ENCODE measurements around the gene MPHOSPH8. TPM values are rescaled to one million over a fixed set of nuclear protein-coding genes. Genes with fewer than 3 reads are reported as not detected.

The MPHOSPH8 gene
- polyA plus RNA-seq, 1 donor (not counting 4 experiments of a cell fraction or from before 2014, with no cell fraction given): 24.7 TPM

DNA sequence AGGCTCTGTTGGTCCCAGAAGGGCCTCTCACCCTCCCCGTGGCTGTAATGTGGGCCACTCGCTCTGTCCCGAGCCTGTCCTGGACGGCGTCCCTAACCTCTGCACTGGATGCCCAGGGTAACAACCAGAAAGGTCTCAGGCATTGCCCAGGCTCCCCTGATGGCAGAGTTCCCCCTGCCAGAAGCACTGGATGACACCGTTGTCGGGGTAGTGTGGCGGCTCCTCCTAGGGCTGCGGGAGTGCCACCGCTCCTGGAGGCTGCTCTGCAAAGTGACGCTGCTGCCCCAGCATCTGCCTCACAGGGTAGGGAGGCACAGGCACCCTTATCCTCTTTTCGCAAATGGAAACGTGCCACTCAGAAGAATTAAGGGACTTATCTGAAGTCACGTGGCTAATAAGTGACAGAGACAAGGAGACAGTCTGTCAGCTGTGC lies 32.0 kb downstream of the MPHOSPH8 start:
- Histone ChIP-seq H3K4me3 (ENCODE audit: control insufficient read depth in 2 of 3, extremely low read depth in 1 of 3, insufficient read depth in 2 of 3, low read depth in 1 of 3, low read length in 3 of 3) (no peak overlapping the region), H3K4me2 (ENCODE audit: control insufficient read depth, extremely low read depth, insufficient read depth, low read depth, low read length) (no peak overlapping the region), H3K79me2 (ENCODE audit: control insufficient read depth, insufficient read depth, low read length) (no peaks in the 10 kb centered on the region), H3K9ac (ENCODE audit: control insufficient read depth, extremely low read depth, insufficient read depth, low read length) (no peak overlapping the region), H2AFZ (ENCODE audit: control insufficient read depth, low read length) (no peak overlapping the region), H3K4me1 (ENCODE audit: control insufficient read depth, extremely low read depth, insufficient read depth, low read length) (no peaks in the 10 kb centered on the region), H3K9me1 (ENCODE audit: control insufficient read depth, extremely low read depth, insufficient read depth, low read length) (peaks cover 2% of the 10 kb centered on the region), H3K36me3 (ENCODE audit: control insufficient read depth in 2 of 2, extremely low read depth in 1 of 2, insufficient read depth in 2 of 2, low read length in 2 of 2) (peaks cover 23 to 39% of the 10 kb centered on the region in 2 experiments), H4K20me1 (ENCODE audit: control insufficient read depth, extremely low read depth, insufficient read depth, low read length) (no peaks in the 10 kb centered on the region), H3K27ac (ENCODE audit: control insufficient read depth, insufficient read depth, low read length) (no peak overlapping the region), H3K27me3 (ENCODE audit: control insufficient read depth, extremely low read depth, insufficient read depth, low read length) (no peaks in the 10 kb centered on the region), H3K9me3 (ENCODE audit: control insufficient read depth, low read depth, low read length) (no peaks in the 10 kb centered on the region)
- dilution Hi-C loops (cut with MboI; ENCODE audit: extremely low pct_ligation_motif_present, low sequenced_read_pairs): no loop called here
- DNase-seq (ENCODE audit: low read depth, low spot score) (no peak), FAIRE-seq (no peak)
- TF ChIP-seq, protein P1, sequence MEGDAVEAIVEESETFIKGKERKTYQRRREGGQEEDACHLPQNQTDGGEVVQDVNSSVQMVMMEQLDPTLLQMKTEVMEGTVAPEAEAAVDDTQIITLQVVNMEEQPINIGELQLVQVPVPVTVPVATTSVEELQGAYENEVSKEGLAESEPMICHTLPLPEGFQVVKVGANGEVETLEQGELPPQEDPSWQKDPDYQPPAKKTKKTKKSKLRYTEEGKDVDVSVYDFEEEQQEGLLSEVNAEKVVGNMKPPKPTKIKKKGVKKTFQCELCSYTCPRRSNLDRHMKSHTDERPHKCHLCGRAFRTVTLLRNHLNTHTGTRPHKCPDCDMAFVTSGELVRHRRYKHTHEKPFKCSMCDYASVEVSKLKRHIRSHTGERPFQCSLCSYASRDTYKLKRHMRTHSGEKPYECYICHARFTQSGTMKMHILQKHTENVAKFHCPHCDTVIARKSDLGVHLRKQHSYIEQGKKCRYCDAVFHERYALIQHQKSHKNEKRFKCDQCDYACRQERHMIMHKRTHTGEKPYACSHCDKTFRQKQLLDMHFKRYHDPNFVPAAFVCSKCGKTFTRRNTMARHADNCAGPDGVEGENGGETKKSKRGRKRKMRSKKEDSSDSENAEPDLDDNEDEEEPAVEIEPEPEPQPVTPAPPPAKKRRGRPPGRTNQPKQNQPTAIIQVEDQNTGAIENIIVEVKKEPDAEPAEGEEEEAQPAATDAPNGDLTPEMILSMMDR (optimal IDR thresholded peaks at IDR 0.05 in 1 of 3, IDR thresholded peaks at IDR 0.05 in 1 of 3, conservative IDR thresholded peaks at IDR 0.05 in 1 of 3; ENCODE audit: extremely low read depth in 1 of 3, insufficient read depth in 2 of 3, low read length in 3 of 3): no peak
- TF ChIP-seq EZH2 (IDR thresholded peaks at IDR 0.05; ENCODE audit: low read length): no peak

DNA sequence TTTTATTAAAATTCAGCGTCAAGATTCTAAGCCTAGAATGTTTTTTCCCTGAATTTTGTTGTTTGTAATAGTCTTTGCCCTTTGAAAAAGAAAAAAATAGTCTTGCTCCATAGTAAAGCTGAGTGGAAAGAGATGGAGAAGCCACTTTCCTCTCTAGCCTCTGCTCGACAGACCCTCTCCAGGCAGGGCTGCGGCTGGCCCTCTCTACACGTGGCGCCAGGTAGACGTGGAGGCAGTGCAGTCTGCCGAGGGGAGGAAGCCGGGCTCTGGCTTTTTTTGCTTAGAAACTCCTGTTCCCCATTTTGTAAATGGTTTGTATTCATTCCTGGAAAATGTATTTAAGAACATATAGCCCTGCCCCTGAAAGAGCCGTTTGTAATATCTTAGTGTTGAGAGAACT lies 35.3 kb downstream of the MPHOSPH8 start:
- no peaks in the 10 kb centered on the region for H3K9me1 ChIP-seq (ENCODE audit: control insufficient read depth, extremely low read depth, insufficient read depth, low read length)
- H4K20me1 ChIP-seq (ENCODE audit: control insufficient read depth, extremely low read depth, insufficient read depth, low read length): no peaks in the 10 kb centered on the region
- H3K9ac ChIP-seq (ENCODE audit: control insufficient read depth, extremely low read depth, insufficient read depth, low read length): no peak overlapping the region
- no peaks in the 10 kb centered on the region for H3K4me1 ChIP-seq (ENCODE audit: control insufficient read depth, extremely low read depth, insufficient read depth, low read length)
- H3K27ac ChIP-seq (ENCODE audit: control insufficient read depth, insufficient read depth, low read length): no peak overlapping the region
- H3K9me3 ChIP-seq (ENCODE audit: control insufficient read depth, low read depth, low read length): no peaks in the 10 kb centered on the region
- H3K27me3 ChIP-seq (ENCODE audit: control insufficient read depth, extremely low read depth, insufficient read depth, low read length): no peaks in the 10 kb centered on the region
- H3K36me3 ChIP-seq (ENCODE audit: control insufficient read depth in 2 of 2, extremely low read depth in 1 of 2, insufficient read depth in 2 of 2, low read length in 2 of 2): peaks cover 29 to 35% of the 10 kb centered on the region in 2 experiments
- H3K4me2 ChIP-seq (ENCODE audit: control insufficient read depth, extremely low read depth, insufficient read depth, low read depth, low read length): no peak overlapping the region
- TF ChIP-seq, protein P1 (optimal IDR thresholded peaks at IDR 0.05 in 1 of 3, IDR thresholded peaks at IDR 0.05 in 1 of 3, conservative IDR thresholded peaks at IDR 0.05 in 1 of 3; ENCODE audit: extremely low read depth in 1 of 3, insufficient read depth in 2 of 3, low read length in 3 of 3): no peak
- no peak for TF ChIP-seq EZH2 (IDR thresholded peaks at IDR 0.05; ENCODE audit: low read length)
- H3K79me2 ChIP-seq (ENCODE audit: control insufficient read depth, insufficient read depth, low read length): no peaks in the 10 kb centered on the region
- no peak overlapping the region for H2AFZ ChIP-seq (ENCODE audit: control insufficient read depth, low read length)
- no peak for FAIRE-seq
- H3K4me3 ChIP-seq (ENCODE audit: control insufficient read depth in 2 of 3, extremely low read depth in 1 of 3, insufficient read depth in 2 of 3, low read depth in 1 of 3, low read length in 3 of 3): no peak overlapping the region
- dilution Hi-C loops (cut with MboI; ENCODE audit: extremely low pct_ligation_motif_present, low sequenced_read_pairs): no loop called here
- DNase-seq (ENCODE audit: low read depth, low spot score): no peak

Measured in keratinocyte (primary cell).